ENCODE measurements around the gene NR1H3.
"Not testable (repeated sequence)": the region's sequence is repeated elsewhere in the genome, so short reads cannot be mapped to it uniquely, and the experiment has no call there.

The NR1H3 gene

GRCh38 chr11:47257517-47258316 is at the start of gene NR1H3:
Gene NR1H3 (plus strand): TSS chr11:47257996. CDS start chr11:47259217, 1,221 bp downstream.
- Histone ChIP-seq H3K9ac (ENCODE audit: low read length in 2 of 2) (peak within 1 kb of the TSS; percentile 52 to 68), H3K9me3 (ENCODE audit: control insufficient read depth in 2 of 2, low read length in 2 of 2) (no peaks in the 10 kb centered on the region), H3K4me1 (ENCODE audit: control insufficient read depth, insufficient read depth, low read length) (peaks cover 40% of the 10 kb centered on the region), H3K36me3 (ENCODE audit: control insufficient read depth in 2 of 2, insufficient read depth in 2 of 2, low read length in 2 of 2) (no peaks in the 10 kb centered on the region), H3K4me3 (ENCODE audit: low read length in 2 of 2) (peak within 1 kb of the TSS; percentile 52 to 66), H3K27ac (ENCODE audit: low read length) (peak within 1 kb of the TSS; percentile 60), H3K27me3 (ENCODE audit: control insufficient read depth in 1 of 2, insufficient read depth in 2 of 2, low read length in 2 of 2) (no peaks in the 10 kb centered on the region)

- not testable (repeated sequence) for H3K4me3 ChIP-seq (ENCODE audit: low read length in 2 of 2); H3K4me1 ChIP-seq (ENCODE audit: control insufficient read depth, insufficient read depth, low read length); H3K27ac ChIP-seq (ENCODE audit: low read length); H3K9ac ChIP-seq (ENCODE audit: low read length in 2 of 2); H3K36me3 ChIP-seq (ENCODE audit: control insufficient read depth in 2 of 2, insufficient read depth in 2 of 2, low read length in 2 of 2); H3K9me3 ChIP-seq (ENCODE audit: control insufficient read depth in 2 of 2, low read length in 2 of 2); H3K27me3 ChIP-seq (ENCODE audit: control insufficient read depth in 1 of 2, insufficient read depth in 2 of 2, low read length in 2 of 2)
These were observed 49.7 kb upstream of the NR1H3 start for GRCh38 chr11:47208008-47208552.

GRCh38 chr11:47208628-47209027 is 49.2 kb upstream of the NR1H3 start:
- Histone ChIP-seq H3K27me3 (ENCODE audit: control insufficient read depth in 1 of 2, insufficient read depth in 2 of 2, low read length in 2 of 2) (no peaks in the 10 kb centered on the region), H3K4me3 (ENCODE audit: low read length in 2 of 2) (no peak overlapping the region), H3K9me3 (ENCODE audit: control insufficient read depth in 2 of 2, low read length in 2 of 2) (no peaks in the 10 kb centered on the region), H3K4me1 (ENCODE audit: control insufficient read depth, insufficient read depth, low read length) (peaks cover 8% of the 10 kb centered on the region), H3K27ac (ENCODE audit: low read length) (no peak overlapping the region), H3K36me3 (ENCODE audit: control insufficient read depth in 2 of 2, insufficient read depth in 2 of 2, low read length in 2 of 2) (no peaks in the 10 kb centered on the region), H3K9ac (ENCODE audit: low read length in 2 of 2) (no peak overlapping the region)

- H3K27ac ChIP-seq (ENCODE audit: low read length): no peak overlapping the region
These were observed 44.9 kb upstream of the NR1H3 start for GRCh38 chr11:47212938-47213337.

GRCh38 chr11:47213950-47214565 is 43.7 kb upstream of the NR1H3 start:
- no peaks in the 10 kb centered on the region for H3K9me3 ChIP-seq (ENCODE audit: control insufficient read depth in 2 of 2, low read length in 2 of 2)
- peak overlapping the region; percentile 67 to 93 for H3K4me3 ChIP-seq (ENCODE audit: low read length in 2 of 2)
- peak overlapping the region; percentile 78 to 84 for H3K9ac ChIP-seq (ENCODE audit: low read length in 2 of 2)
- peaks cover 33% of the 10 kb centered on the region for H3K4me1 ChIP-seq (ENCODE audit: control insufficient read depth, insufficient read depth, low read length)
- peaks cover 5 to 6% of the 10 kb centered on the region in 2 donors for H3K36me3 ChIP-seq (ENCODE audit: control insufficient read depth in 2 of 2, insufficient read depth in 2 of 2, low read length in 2 of 2)
- H3K27ac ChIP-seq (ENCODE audit: low read length): peak overlapping the region; percentile 94
- no peaks in the 10 kb centered on the region for H3K27me3 ChIP-seq (ENCODE audit: control insufficient read depth in 1 of 2, insufficient read depth in 2 of 2, low read length in 2 of 2)

More at GRCh38 chr11:47212938-47213337, 44.9 kb upstream of the NR1H3 start:
- peaks cover 30% of the 10 kb centered on the region for H3K4me1 ChIP-seq (ENCODE audit: control insufficient read depth, insufficient read depth, low read length)
- no peaks in the 10 kb centered on the region for H3K9me3 ChIP-seq (ENCODE audit: control insufficient read depth in 2 of 2, low read length in 2 of 2)
- H3K36me3 ChIP-seq (ENCODE audit: control insufficient read depth in 2 of 2, insufficient read depth in 2 of 2, low read length in 2 of 2): peaks cover 0 to 2% of the 10 kb centered on the region in 2 donors
- H3K4me3 ChIP-seq (ENCODE audit: low read length in 2 of 2): no peak overlapping the region
- H3K9ac ChIP-seq (ENCODE audit: low read length in 2 of 2): no peak overlapping the region
- H3K27me3 ChIP-seq (ENCODE audit: control insufficient read depth in 1 of 2, insufficient read depth in 2 of 2, low read length in 2 of 2): no peaks in the 10 kb centered on the region

GRCh38 chr11:47215366-47215910 is 42.4 kb upstream of the NR1H3 start:
- peaks cover 12% of the 10 kb centered on the region in 2 donors for H3K36me3 ChIP-seq (ENCODE audit: control insufficient read depth in 2 of 2, insufficient read depth in 2 of 2, low read length in 2 of 2)
- peak overlapping the region; percentile 61 to 93 for H3K4me3 ChIP-seq (ENCODE audit: low read length in 2 of 2)
- no peaks in the 10 kb centered on the region for H3K27me3 ChIP-seq (ENCODE audit: control insufficient read depth in 1 of 2, insufficient read depth in 2 of 2, low read length in 2 of 2)
- no peaks in the 10 kb centered on the region for H3K9me3 ChIP-seq (ENCODE audit: control insufficient read depth in 2 of 2, low read length in 2 of 2)
- H3K9ac ChIP-seq (ENCODE audit: low read length in 2 of 2): peak overlapping the region; percentile 78 to 89
- peaks cover 37% of the 10 kb centered on the region for H3K4me1 ChIP-seq (ENCODE audit: control insufficient read depth, insufficient read depth, low read length)
- H3K27ac ChIP-seq (ENCODE audit: low read length): peak overlapping the region; percentile 94

GRCh38 chr11:47216121-47216798 is 41.5 kb upstream of the NR1H3 start:
- peak overlapping the region; percentile 78 to 89 for H3K9ac ChIP-seq (ENCODE audit: low read length in 2 of 2)
- H3K9me3 ChIP-seq (ENCODE audit: control insufficient read depth in 2 of 2, low read length in 2 of 2): no peaks in the 10 kb centered on the region
- H3K27me3 ChIP-seq (ENCODE audit: control insufficient read depth in 1 of 2, insufficient read depth in 2 of 2, low read length in 2 of 2): no peaks in the 10 kb centered on the region
- peaks cover 12% of the 10 kb centered on the region in 2 donors for H3K36me3 ChIP-seq (ENCODE audit: control insufficient read depth in 2 of 2, insufficient read depth in 2 of 2, low read length in 2 of 2)
- H3K4me1 ChIP-seq (ENCODE audit: control insufficient read depth, insufficient read depth, low read length): peaks cover 37% of the 10 kb centered on the region
- H3K4me3 ChIP-seq (ENCODE audit: low read length in 2 of 2): peak overlapping the region; percentile 61 to 93
- H3K27ac ChIP-seq (ENCODE audit: low read length): peak overlapping the region; percentile 94

GRCh38 chr11:47220401-47220821 is 37.4 kb upstream of the NR1H3 start:
- Histone ChIP-seq H3K4me3 (ENCODE audit: low read length in 2 of 2) (no peak overlapping the region), H3K9ac (ENCODE audit: low read length in 2 of 2) (no peak overlapping the region), H3K27ac (ENCODE audit: low read length) (no peak overlapping the region), H3K27me3 (ENCODE audit: control insufficient read depth in 1 of 2, insufficient read depth in 2 of 2, low read length in 2 of 2) (no peaks in the 10 kb centered on the region), H3K4me1 (ENCODE audit: control insufficient read depth, insufficient read depth, low read length) (peaks cover 21% of the 10 kb centered on the region), H3K9me3 (ENCODE audit: control insufficient read depth in 2 of 2, low read length in 2 of 2) (no peaks in the 10 kb centered on the region), H3K36me3 (ENCODE audit: control insufficient read depth in 2 of 2, insufficient read depth in 2 of 2, low read length in 2 of 2) (peaks cover 17 to 19% of the 10 kb centered on the region in 2 donors)

- no peak overlapping the region for H3K27ac ChIP-seq (ENCODE audit: low read length)
- no peaks in the 10 kb centered on the region for H3K9me3 ChIP-seq (ENCODE audit: control insufficient read depth in 2 of 2, low read length in 2 of 2)
- H3K9ac ChIP-seq (ENCODE audit: low read length in 2 of 2): no peak overlapping the region
- no peak overlapping the region for H3K4me3 ChIP-seq (ENCODE audit: low read length in 2 of 2)
- no peaks in the 10 kb centered on the region for H3K27me3 ChIP-seq (ENCODE audit: control insufficient read depth in 1 of 2, insufficient read depth in 2 of 2, low read length in 2 of 2)
- H3K4me1 ChIP-seq (ENCODE audit: control insufficient read depth, insufficient read depth, low read length): peaks cover 6% of the 10 kb centered on the region
- peaks cover 21 to 22% of the 10 kb centered on the region in 2 donors for H3K36me3 ChIP-seq (ENCODE audit: control insufficient read depth in 2 of 2, insufficient read depth in 2 of 2, low read length in 2 of 2)
These were observed 35.1 kb upstream of the NR1H3 start for GRCh38 chr11:47222696-47223095.
